ENCODE results near the gene IFI16. TPM values are rescaled to one million over a fixed set of nuclear protein-coding genes. Genes with fewer than 3 reads are reported as not detected.
A peak's percentile ranks its signal among the peaks of the same experiment; 100 is the strongest.
"Not testable (repeated sequence)": the region's sequence is repeated elsewhere in the genome, so short reads cannot be mapped to it uniquely, and the experiment has no call there.

IFI16 gene
- total RNA-seq, 1 experiment from 2014 or later: 2.9 TPM

GRCh38 chr1:159005676-159006075 lies 4.0 kb upstream of the IFI16 start:
- Mint-ChIP-seq H3K9me3 (no peaks in the 10 kb centered on the region), H3K4me3 (peak overlapping the region; percentile 52 to 74), H3K36me3 (ENCODE audit: insufficient read depth in 1 of 3, low read depth in 3 of 3) (no peaks in the 10 kb centered on the region), H3K27me3 (ENCODE audit: low read depth) (peaks cover 12% of the 10 kb centered on the region), H3K4me1 (peaks cover 61 to 72% of the 10 kb centered on the region in 2 experiments), H3K27ac (peak overlapping the region; percentile 20 to 95 (median 93); a peak in 6 of 7 replicates)
- Histone ChIP-seq H2BK5ac (ENCODE audit: insufficient read length, low read length) (no peak overlapping the region), H3K4me2 (ENCODE audit: insufficient read depth, insufficient read length, low read length) (peak overlapping the region; percentile 92), H4K20me1 (ENCODE audit: control insufficient read depth, insufficient read depth, insufficient read length) (no peaks in the 10 kb centered on the region), H3K27me3 (ENCODE audit: insufficient read depth, low read length) (peaks cover 19% of the 10 kb centered on the region; the same call in 1 of the 2 replicates), H3K4me1 (ENCODE audit: insufficient read depth, low read length) (peaks cover 9% of the 10 kb centered on the region; the same call in 1 of the 2 replicates), H4K8ac (replicated peaks; ENCODE audit: insufficient read length, low read depth, low read length) (no peak overlapping the region), H3K23me2 (ENCODE audit: insufficient read length, low read depth, low read length, poor library complexity, severe bottlenecking) (peaks cover 7% of the 10 kb centered on the region), H3K18ac (ENCODE audit: insufficient read length, low read depth, low read length) (no peak overlapping the region), H3K23ac (ENCODE audit: insufficient read length, low read depth, low read length) (no peak overlapping the region), H2BK20ac (ENCODE audit: low read depth, low read length, poor library complexity, severe bottlenecking) (no peak overlapping the region), H3T11ph (ENCODE audit: low read length) (no peak overlapping the region), H4K5ac (ENCODE audit: insufficient read length, low read depth, low read length) (no peak overlapping the region), H3K79me1 (ENCODE audit: insufficient read depth, low read depth, low read length, poor library complexity, severe bottlenecking) (no peaks in the 10 kb centered on the region), H2BK120ac (ENCODE audit: low read depth, low read length, poor library complexity, severe bottlenecking) (no peak overlapping the region), H2BK15ac (ENCODE audit: low read depth, low read length) (no peak overlapping the region), H4K91ac (ENCODE audit: insufficient read length, low read depth, low read length) (no peak overlapping the region), H3K79me2 (ENCODE audit: insufficient read depth, low read length) (no peaks in the 10 kb centered on the region), H2AFZ (ENCODE audit: low read length) (peak overlapping the region; percentile 46), H2BK12ac (ENCODE audit: insufficient read length, low read depth, low read length) (no peak overlapping the region), H3K4ac (ENCODE audit: low read depth, low read length) (no peak overlapping the region), H3K14ac (ENCODE audit: insufficient read depth, low read length) (no peak overlapping the region), H3K9ac (ENCODE audit: extremely low read depth, insufficient read length, low read length) (no peak overlapping the region), H2AK5ac (ENCODE audit: insufficient read length, low read length) (no peak overlapping the region), H3K9me3 (ENCODE audit: control insufficient read depth, low read depth, low read length) (no peaks in the 10 kb centered on the region), H3K56ac (ENCODE audit: insufficient read length, low read depth, low read length) (no peak overlapping the region), H3K27ac (ENCODE audit: insufficient read length, low read depth, low read length) (no peak overlapping the region)
- no CpG with 5 or more reads among the region's 6 CpGs for WGBS (ENCODE audit: extremely low coverage, insufficient read length, low lambda C conversion rate)
- TF ChIP-seq, protein P1, sequence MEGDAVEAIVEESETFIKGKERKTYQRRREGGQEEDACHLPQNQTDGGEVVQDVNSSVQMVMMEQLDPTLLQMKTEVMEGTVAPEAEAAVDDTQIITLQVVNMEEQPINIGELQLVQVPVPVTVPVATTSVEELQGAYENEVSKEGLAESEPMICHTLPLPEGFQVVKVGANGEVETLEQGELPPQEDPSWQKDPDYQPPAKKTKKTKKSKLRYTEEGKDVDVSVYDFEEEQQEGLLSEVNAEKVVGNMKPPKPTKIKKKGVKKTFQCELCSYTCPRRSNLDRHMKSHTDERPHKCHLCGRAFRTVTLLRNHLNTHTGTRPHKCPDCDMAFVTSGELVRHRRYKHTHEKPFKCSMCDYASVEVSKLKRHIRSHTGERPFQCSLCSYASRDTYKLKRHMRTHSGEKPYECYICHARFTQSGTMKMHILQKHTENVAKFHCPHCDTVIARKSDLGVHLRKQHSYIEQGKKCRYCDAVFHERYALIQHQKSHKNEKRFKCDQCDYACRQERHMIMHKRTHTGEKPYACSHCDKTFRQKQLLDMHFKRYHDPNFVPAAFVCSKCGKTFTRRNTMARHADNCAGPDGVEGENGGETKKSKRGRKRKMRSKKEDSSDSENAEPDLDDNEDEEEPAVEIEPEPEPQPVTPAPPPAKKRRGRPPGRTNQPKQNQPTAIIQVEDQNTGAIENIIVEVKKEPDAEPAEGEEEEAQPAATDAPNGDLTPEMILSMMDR (conservative IDR thresholded peaks at IDR 0.05): no peak
- peak; percentile 42 for DNase-seq

- not testable (repeated sequence) for H3K9me3 Mint-ChIP-seq; H3K4me1 ChIP-seq (ENCODE audit: insufficient read depth, low read length); H3K18ac ChIP-seq (ENCODE audit: insufficient read length, low read depth, low read length); H3K9ac ChIP-seq (ENCODE audit: extremely low read depth, insufficient read length, low read length); H2AFZ ChIP-seq (ENCODE audit: low read length); H4K8ac ChIP-seq (replicated peaks; ENCODE audit: insufficient read length, low read depth, low read length); H3K79me2 ChIP-seq (ENCODE audit: insufficient read depth, low read length); H3K79me1 ChIP-seq (ENCODE audit: insufficient read depth, low read depth, low read length, poor library complexity, severe bottlenecking); H2BK120ac ChIP-seq (ENCODE audit: low read depth, low read length, poor library complexity, severe bottlenecking); H3K27ac ChIP-seq (ENCODE audit: insufficient read length, low read depth, low read length); H4K20me1 ChIP-seq (ENCODE audit: control insufficient read depth, insufficient read depth, insufficient read length); H3T11ph ChIP-seq (ENCODE audit: low read length); H3K23ac ChIP-seq (ENCODE audit: insufficient read length, low read depth, low read length); H2BK5ac ChIP-seq (ENCODE audit: insufficient read length, low read length); H2BK15ac ChIP-seq (ENCODE audit: low read depth, low read length); H2AK5ac ChIP-seq (ENCODE audit: insufficient read length, low read length); H3K14ac ChIP-seq (ENCODE audit: insufficient read depth, low read length); H3K23me2 ChIP-seq (ENCODE audit: insufficient read length, low read depth, low read length, poor library complexity, severe bottlenecking); H2BK12ac ChIP-seq (ENCODE audit: insufficient read length, low read depth, low read length); DNase-seq; H2BK20ac ChIP-seq (ENCODE audit: low read depth, low read length, poor library complexity, severe bottlenecking); H4K91ac ChIP-seq (ENCODE audit: insufficient read length, low read depth, low read length); H3K56ac ChIP-seq (ENCODE audit: insufficient read length, low read depth, low read length); H3K4ac ChIP-seq (ENCODE audit: low read depth, low read length); H3K9me3 ChIP-seq (ENCODE audit: control insufficient read depth, low read depth, low read length); H4K5ac ChIP-seq (ENCODE audit: insufficient read length, low read depth, low read length); H3K36me3 Mint-ChIP-seq (ENCODE audit: insufficient read depth in 1 of 3, low read depth in 3 of 3)
- Histone ChIP-seq H3K27me3 (ENCODE audit: insufficient read depth, low read length) (peaks cover 19% of the 10 kb centered on the region; the same call in 1 of the 2 replicates), H3K4me2 (ENCODE audit: insufficient read depth, insufficient read length, low read length) (peak overlapping the region; percentile 92)
- Mint-ChIP-seq H3K27me3 (ENCODE audit: low read depth) (peaks cover 12% of the 10 kb centered on the region), H3K4me1 (peaks cover 60 to 69% of the 10 kb centered on the region in 2 experiments), H3K4me3 (peak overlapping the region; percentile 52 to 74), H3K27ac (peak overlapping the region in 2 of 3 experiments; percentile 93 to 95; a peak in 5 of 7 replicates)
- WGBS (ENCODE audit: extremely low coverage, insufficient read length, low lambda C conversion rate): no CpG with 5 or more reads among the region's 11 CpGs
Observed at GRCh38 chr1:159006210-159006807, 3.4 kb upstream of the IFI16 start.
